ENCODE data around the gene BBOF1.

DNA sequence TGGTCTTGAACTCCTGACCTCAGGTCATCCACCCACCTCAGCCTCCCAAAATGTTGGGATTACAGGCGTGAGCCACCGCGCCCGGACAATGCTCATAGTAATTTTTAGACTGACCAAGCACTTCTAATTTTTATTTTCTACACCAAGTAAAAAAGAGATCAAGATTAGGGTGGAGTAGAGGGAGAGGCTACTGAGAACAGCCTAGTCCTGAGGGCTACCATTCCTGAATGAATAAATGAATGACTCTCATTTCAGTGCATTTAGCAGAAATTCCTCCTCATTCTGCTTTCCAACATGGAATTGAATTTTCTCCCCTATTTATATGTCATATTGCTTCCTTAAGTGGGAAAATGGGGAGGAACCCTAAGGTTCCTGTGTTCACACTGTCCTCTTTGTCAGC lies 26.4 kb downstream of the BBOF1 start:
- TF ChIP-seq POLR2A (IDR thresholded peaks at IDR 0.05; ENCODE audit: low read length) (no peak), GATA1 (IDR thresholded peaks at IDR 0.05; ENCODE audit: low read depth, low read length) (no peak)
